ENCODE data around the gene PCBP3. TPM values are rescaled to one million over a fixed set of nuclear protein-coding genes. Genes with fewer than 3 reads are reported as not detected.
A peak's percentile ranks its signal among the peaks of the same experiment; 100 is the strongest.

The PCBP3 gene
- total and polyA plus RNA-seq, 2 of the 8 experiments (the other 6 are each of a cell fraction or from before 2014, with no cell fraction given) = 3.5 to 6.3 TPM

DNA sequence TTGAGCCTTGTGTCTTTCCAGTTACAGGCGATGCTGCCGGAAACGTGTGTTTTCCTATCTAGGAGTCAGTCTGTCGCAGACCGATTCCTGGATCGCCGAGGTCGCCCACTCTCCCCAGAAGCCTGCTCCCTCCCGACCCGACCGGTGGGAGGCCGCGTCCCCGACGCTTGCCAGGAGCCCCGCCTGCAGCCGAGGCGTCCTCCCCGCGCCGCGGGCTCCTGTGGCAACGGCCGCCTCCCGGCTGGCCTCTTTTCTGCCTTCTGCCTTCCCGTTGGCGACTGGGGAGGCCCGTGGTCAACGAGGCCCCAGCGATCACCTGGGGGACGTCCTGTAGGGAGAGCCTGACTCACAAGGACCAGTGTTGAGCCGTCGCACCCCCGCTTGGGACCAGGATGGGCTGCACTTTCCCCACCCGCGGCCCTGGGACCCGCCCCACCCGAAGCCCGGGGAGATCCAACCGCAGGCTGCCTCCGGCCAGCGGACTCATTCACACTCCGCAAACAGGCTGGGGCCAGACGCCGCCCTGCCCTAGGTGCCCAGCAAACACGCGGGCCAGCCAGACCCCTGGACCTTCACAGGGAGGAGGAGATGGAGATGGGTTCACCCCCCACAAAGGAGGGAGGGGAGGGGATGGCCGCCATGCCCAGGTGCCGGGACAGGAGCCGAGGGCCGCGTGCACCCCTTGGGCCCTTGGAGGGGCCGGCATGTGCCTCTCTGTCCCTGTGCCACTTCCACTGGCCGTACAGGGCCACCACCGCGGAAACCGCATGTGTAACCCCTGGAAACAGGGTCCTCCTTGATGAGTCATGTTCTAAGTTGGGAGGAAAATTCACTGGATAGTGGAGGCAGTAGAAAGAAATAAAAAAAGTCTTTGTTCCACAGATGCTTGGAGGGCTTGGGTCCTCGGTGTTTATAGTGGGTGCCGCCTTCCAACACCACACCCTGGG, 330.8 kb downstream of the PCBP3 start:
- Histone ChIP-seq H4K20me1 (replicated peaks in 1 of 2; ENCODE audit: control insufficient read depth in 1 of 2, insufficient read depth in 2 of 2, low read length in 2 of 2) (no peaks in the 10 kb centered on the region), H3K27me3 (replicated peaks in 1 of 4; ENCODE audit: control insufficient read depth in 3 of 4, extremely low read depth in 1 of 4, insufficient read depth in 3 of 4, low read length in 3 of 4) (peaks cover 0 to 23% (median 11%) of the 10 kb centered on the region in 4 experiments; a peak in 4 of 7 replicates), H3K23ac (ENCODE audit: insufficient read length) (no peak overlapping the region), H3K9me3 (ENCODE audit: insufficient read depth in 2 of 2, low read depth in 1 of 2, low read length in 1 of 2) (no peaks in the 10 kb centered on the region), H2BK120ac (replicated peaks; ENCODE audit: low read depth, low read length) (peak overlapping the region; percentile 94), H2BK15ac (ENCODE audit: low read length) (peak overlapping the region; percentile 88; the same call in 1 of the 2 replicates), H2BK20ac (ENCODE audit: low read length) (peak overlapping the region; percentile 72; the same call in 1 of the 2 replicates), H3K18ac (ENCODE audit: extremely low read depth, low read length) (peak overlapping the region; percentile 99), H4K91ac (replicated peaks; ENCODE audit: insufficient read length, low read length) (peak overlapping the region; percentile 99), H2AFZ (ENCODE audit: low read length) (no peak overlapping the region; the same call in 1 of the 2 replicates), H3K4me3 (ENCODE audit: extremely low read depth in 1 of 4, insufficient read depth in 2 of 4, low read depth in 3 of 4, low read length in 4 of 4) (peak overlapping the region; percentile 42 to 71 (median 60)), H3K79me2 (ENCODE audit: control insufficient read depth in 1 of 2, insufficient read depth in 2 of 2, low read length in 2 of 2) (no peaks in the 10 kb centered on the region), H3K4me1 (replicated peaks in 1 of 4; ENCODE audit: control insufficient read depth in 3 of 4, insufficient read depth in 4 of 4, low read length in 3 of 4) (peaks cover 0 to 34% (median 18%) of the 10 kb centered on the region in 4 experiments; a peak in 6 of 7 replicates), H3K56ac (replicated peaks; ENCODE audit: insufficient read length, low read depth, low read length) (peak overlapping the region; percentile 80), H3K9ac (replicated peaks in 1 of 4; ENCODE audit: extremely low read depth in 1 of 4, low read depth in 3 of 4, low read length in 3 of 4) (peak overlapping the region in 2 of 4 experiments; percentile 20 to 34; a peak in 4 of 7 replicates), H3K4me2 (ENCODE audit: insufficient read depth in 1 of 2, low read depth in 2 of 2, low read length in 2 of 2) (peak overlapping the region; percentile 97), H3K36me3 (ENCODE audit: control insufficient read depth in 2 of 4, insufficient read depth in 4 of 4, low read length in 3 of 4) (no peaks in the 10 kb centered on the region), H3K27ac (ENCODE audit: low read depth, low read length) (no peak overlapping the region), H3K14ac (ENCODE audit: insufficient read length) (peak overlapping the region; percentile 61), H3K79me1 (ENCODE audit: low read depth, low read length) (no peaks in the 10 kb centered on the region), H4K8ac (ENCODE audit: extremely low read depth, insufficient read depth, low read length) (peak overlapping the region; percentile 81), H2BK12ac (ENCODE audit: low read depth, low read length) (peak overlapping the region; percentile 92; the same call in 1 of the 2 replicates), H2BK5ac (ENCODE audit: low read depth, low read length) (peak overlapping the region; percentile 78; the same call in 1 of the 2 replicates), H2AK5ac (ENCODE audit: low read depth, low read length) (0 out of 2 replicates have a peak overlapping the region, but pooled peaks have one; percentile 39), H4K5ac (ENCODE audit: insufficient read length, low read depth, low read length) (peak overlapping the region; percentile 88), H3K23me2 (ENCODE audit: low read depth, low read length) (peaks cover 26% of the 10 kb centered on the region; the same call in 1 of the 2 replicates), H3K4ac (replicated peaks; ENCODE audit: insufficient read length, low read depth, low read length) (peak overlapping the region; percentile 99)
- DNase-seq (ENCODE audit: low read depth in 1 of 2, low spot score in 2 of 2) (peak in 1 of 2 experiments; percentile 78), FAIRE-seq (no peak)
- CTCF ChIA-PET (ENCODE audit: partially characterized antibody) = interaction anchor here (0.5 to 5.2 kb wide), 12 partner anchors 8 to 619 kb away, joined by 3 to 47 read pairs (median 4); partner anchors contain the start of gene COL6A1
- POLR2A ChIA-PET (ENCODE audit: partially characterized antibody) = interaction anchor here (0.6 to 1.0 kb wide), 4 partner anchors 21 to 169 kb away, joined by 3 to 4 read pairs (median 3); no protein-coding TSS in a partner anchor
- 2% methylated on average over 45 of the region's 59 CpGs; no CpG with 5 or more reads in 1 of the 2 experiments for WGBS, 2 experiments (ENCODE audit: extremely low coverage in 1 of 2, insufficient coverage in 1 of 2, insufficient read length in 1 of 2, insufficient replicate concordance in 2 of 2, low coverage in 1 of 2, low lambda C conversion rate in 2 of 2, missing lambda C conversion rate in 1 of 2)
- no peak for TF ChIP-seq NANOG (IDR thresholded peaks at IDR 0.05; ENCODE audit: insufficient read depth, low read depth, low read length, poor library complexity, severe bottlenecking)
- no peak for TF ChIP-seq POLR2AphosphoS5 (IDR thresholded peaks at IDR 0.05; ENCODE audit: low read depth, low read length)
- peak; percentile 74; the same call in 1 of the 2 replicates for TF ChIP-seq RBBP5 (IDR thresholded peaks at IDR 0.05; ENCODE audit: borderline replicate concordance, low read depth, low read length)
- no peak for TF ChIP-seq TEAD4 (IDR thresholded peaks at IDR 0.05; ENCODE audit: low read depth, low read length)
- TF ChIP-seq HDAC2 (IDR thresholded peaks at IDR 0.05; ENCODE audit: borderline replicate concordance in 1 of 2, low read depth in 2 of 2, low read length in 2 of 2) = no peak
- TF ChIP-seq KDM4A (IDR thresholded peaks at IDR 0.05; ENCODE audit: low read depth, low read length, severe bottlenecking) = peak; percentile 65
- no peak for TF ChIP-seq BACH1 (IDR thresholded peaks at IDR 0.05; ENCODE audit: low read length)
- no peak for TF ChIP-seq MAFK (IDR thresholded peaks at IDR 0.05; ENCODE audit: low read depth, low read length)
- no peak for TF ChIP-seq RXRA (IDR thresholded peaks at IDR 0.05; ENCODE audit: insufficient read depth, low read depth, low read length)
- no peak for TF ChIP-seq POLR2A (IDR thresholded peaks at IDR 0.05; ENCODE audit: control extremely low read depth in 1 of 2, low read depth in 2 of 2, low read length in 2 of 2)
